ENCODE data around the gene GNAI3. TPM values are rescaled to one million over a fixed set of nuclear protein-coding genes. Genes with fewer than 3 reads are reported as not detected.

GNAI3 gene
- total RNA-seq, 1 donor = 17.6 TPM

DNA sequence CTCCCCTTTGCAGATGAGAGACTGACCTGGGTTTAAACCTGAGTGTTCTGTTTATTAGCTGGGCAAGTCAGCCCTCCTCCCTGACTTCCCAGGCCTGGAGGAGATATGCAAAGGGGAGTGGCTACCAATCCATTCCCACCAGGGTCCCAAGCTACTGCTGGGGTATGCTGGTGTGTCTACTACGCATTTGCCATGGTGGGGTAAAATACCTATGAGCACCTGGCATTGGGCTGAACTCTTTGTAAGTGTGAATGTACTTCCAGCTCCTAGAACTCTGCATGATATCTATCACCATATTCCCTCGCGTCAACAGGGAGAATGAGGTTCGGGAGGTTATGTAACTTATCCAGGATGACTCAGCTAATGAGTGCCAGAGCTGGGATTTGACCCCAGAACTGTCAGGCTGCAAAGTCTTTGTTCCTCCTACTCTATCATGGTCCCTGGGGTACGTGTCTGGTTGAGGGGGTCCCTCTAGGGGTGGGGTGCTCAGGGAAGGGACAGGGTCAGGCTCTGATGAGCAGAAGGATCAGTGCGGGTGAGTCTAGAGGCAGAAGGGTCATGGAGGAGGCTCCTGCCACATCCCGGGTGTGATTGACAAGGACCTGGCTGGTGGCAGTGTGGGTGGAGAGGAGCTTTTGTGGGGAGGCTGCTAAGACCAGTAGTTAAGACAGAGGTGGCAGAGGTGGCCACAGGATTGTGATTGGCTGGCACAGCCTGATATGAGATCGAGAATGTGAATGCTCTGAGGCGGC is 88.0 kb downstream of the GNAI3 start:
- TF ChIP-seq, protein P1, sequence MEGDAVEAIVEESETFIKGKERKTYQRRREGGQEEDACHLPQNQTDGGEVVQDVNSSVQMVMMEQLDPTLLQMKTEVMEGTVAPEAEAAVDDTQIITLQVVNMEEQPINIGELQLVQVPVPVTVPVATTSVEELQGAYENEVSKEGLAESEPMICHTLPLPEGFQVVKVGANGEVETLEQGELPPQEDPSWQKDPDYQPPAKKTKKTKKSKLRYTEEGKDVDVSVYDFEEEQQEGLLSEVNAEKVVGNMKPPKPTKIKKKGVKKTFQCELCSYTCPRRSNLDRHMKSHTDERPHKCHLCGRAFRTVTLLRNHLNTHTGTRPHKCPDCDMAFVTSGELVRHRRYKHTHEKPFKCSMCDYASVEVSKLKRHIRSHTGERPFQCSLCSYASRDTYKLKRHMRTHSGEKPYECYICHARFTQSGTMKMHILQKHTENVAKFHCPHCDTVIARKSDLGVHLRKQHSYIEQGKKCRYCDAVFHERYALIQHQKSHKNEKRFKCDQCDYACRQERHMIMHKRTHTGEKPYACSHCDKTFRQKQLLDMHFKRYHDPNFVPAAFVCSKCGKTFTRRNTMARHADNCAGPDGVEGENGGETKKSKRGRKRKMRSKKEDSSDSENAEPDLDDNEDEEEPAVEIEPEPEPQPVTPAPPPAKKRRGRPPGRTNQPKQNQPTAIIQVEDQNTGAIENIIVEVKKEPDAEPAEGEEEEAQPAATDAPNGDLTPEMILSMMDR (IDR thresholded peaks at IDR 0.05; ENCODE audit: insufficient read depth, low read length) = no peak
- H3K4me3 ChIP-seq (ENCODE audit: low read depth, low read length) = no peak overlapping the region
- peak; percentile 75 for DNase-seq (ENCODE audit: low read depth)

DNA sequence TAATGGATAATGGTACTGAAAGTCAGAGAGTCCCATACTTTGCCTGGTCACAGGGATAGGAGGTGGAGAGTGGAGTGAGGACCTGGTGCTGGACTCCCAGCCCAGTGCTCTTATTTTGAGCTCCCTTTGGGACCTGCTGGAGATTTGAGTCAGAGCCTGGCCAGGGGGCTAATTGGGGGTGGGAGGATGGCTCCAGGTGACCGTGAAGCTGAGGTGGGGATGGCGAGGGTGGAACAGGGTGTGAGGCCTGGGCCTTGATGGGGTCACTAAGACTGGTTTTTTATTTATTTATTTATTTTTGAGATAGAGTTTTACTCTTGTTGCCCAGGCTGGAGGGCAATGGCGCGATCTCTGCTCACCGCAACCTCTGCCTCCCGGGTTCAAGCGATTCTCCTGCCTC is 89.0 kb downstream of the GNAI3 start:
- DNase-seq (ENCODE audit: low read depth) = no peak
- no peak overlapping the region for H3K4me3 ChIP-seq (ENCODE audit: low read depth, low read length)
- TF ChIP-seq, protein P1 (IDR thresholded peaks at IDR 0.05; ENCODE audit: insufficient read depth, low read length) = no peak

DNA sequence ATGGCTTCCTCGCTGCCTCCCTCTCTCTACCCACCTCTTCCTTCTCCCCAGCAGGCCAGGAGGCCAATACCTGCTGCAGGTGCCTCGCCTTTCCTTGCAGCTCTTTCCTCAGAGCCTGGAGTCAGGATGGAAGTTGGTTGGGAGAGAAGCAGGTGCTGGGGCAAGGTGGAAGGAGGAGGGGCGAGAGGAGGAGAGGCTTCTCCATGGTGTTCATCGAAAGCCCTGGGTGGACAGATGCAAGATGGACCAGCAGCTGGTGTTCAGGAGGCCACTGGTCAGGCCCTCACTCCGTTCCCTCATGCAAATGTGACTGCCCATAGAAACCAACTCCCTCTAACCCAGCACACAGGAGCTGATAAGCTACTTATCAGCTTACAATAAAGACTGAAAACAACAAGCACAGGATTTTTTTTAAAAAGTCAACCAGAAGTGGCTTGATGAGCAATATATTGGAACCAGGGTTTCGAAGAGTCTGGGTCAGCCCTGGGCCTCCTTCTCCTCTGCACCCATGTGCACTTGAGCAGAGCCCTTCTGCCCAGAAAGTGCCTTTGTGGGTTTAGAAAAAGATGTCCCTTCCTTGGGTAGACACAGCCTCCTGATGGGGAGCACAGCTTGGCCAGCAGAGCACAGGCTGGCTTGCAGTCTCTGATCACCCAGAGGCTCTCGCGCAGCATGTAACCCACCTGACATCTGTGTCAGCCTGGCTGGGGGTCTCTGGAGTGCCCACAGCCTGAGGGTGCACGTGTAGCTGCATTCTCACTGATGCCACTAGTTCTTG is 90.8 kb downstream of the GNAI3 start:
- H3K4me3 ChIP-seq (ENCODE audit: low read depth, low read length) = no peak overlapping the region
- DNase-seq (ENCODE audit: low read depth) = no peak
- TF ChIP-seq, protein P1 (IDR thresholded peaks at IDR 0.05; ENCODE audit: insufficient read depth, low read length) = no peak

DNA sequence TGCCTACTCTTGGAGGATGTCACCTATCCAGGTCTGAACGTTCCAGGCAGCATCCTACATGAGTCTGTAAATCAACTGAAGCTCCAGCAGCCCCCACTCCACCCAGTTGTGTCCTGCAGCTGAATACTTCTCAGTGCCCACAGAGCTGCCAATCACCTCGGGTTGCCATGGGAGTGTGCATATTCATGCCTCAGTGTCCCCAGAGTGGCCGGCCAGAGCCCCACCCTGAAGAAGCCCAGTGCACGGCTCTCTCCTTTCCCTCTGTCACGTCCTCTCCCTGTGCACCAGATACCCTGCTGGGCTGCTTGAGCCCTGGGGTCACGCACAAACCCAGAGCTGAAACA is 91.4 kb downstream of the GNAI3 start:
- TF ChIP-seq, protein P1 (IDR thresholded peaks at IDR 0.05; ENCODE audit: insufficient read depth, low read length) = no peak
- no peak for DNase-seq (ENCODE audit: low read depth)
- H3K4me3 ChIP-seq (ENCODE audit: low read depth, low read length) = no peak overlapping the region

DNA sequence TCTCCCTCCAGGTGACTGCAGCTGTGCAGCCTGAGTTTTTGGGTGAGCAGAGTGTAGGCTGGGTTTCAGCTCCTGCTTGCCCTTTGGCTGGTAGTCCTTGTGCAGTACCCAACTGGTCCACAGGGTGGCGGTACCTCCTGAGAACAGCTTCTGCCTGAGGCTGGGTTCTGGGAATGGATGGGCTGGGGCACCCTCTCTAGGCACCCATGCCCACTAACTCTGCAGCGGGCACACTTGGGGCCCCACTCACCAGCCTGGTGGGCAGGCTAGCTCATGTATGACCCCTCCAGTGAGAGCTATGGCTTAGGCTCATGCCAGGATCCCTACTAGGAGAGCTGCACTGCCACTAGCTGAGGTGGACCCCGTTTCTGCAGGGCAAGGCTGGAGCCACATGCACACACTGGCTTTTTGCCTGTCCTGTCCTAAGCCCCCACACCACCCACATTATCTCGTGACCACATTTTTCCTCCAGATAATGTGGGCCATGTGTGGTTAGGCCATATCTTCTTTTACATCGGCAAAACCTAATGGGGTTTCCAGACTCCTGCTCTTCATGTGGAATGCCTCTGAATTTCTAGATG is 92.0 kb downstream of the GNAI3 start:
- no peak overlapping the region for H3K4me3 ChIP-seq (ENCODE audit: low read depth, low read length)
- DNase-seq (ENCODE audit: low read depth) = peak; percentile 73
- TF ChIP-seq, protein P1 (IDR thresholded peaks at IDR 0.05; ENCODE audit: insufficient read depth, low read length) = peak; percentile 99

DNA sequence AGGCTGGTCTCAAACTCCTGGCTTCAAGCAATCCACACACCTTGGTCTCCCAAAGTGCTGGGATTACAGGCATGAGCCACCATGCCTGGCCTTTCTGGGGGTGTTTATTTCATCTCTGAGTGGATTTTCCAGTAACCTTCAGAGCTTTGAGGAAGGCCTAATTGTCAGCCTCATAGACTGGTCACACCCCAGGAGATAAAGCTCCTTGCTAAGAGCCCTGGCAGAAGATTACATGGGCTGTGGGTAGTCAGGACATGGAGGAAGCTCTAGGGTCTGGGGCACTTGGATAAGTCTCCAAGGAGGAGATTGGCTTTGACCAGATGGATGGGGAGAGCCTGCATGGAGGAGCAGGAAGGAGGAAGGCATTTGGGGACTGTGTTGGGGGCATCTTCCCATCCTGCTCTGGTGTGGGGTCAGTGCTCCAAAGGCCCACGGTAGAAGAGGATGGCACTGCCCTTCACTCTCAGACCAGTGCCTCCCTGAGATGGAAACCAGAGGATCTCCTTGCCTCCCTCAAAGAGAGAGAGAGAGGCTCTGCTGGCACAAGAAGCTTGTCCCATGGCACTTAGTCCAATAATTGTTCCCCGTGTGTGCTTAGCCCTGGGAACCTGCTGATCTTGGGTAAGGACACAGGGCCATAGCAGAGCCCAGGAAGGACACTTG is 92.8 kb downstream of the GNAI3 start:
- DNase-seq (ENCODE audit: low read depth) = no peak
- TF ChIP-seq, protein P1 (IDR thresholded peaks at IDR 0.05; ENCODE audit: insufficient read depth, low read length) = no peak

More for the DNA sequence above, 92.8 kb downstream of the GNAI3 start:
- H3K4me3 ChIP-seq (ENCODE audit: low read depth, low read length) = no peak overlapping the region
